PC-3 (cell line): ENCODE measurements around the gene ZNF366. TPM values are rescaled to one million over a fixed set of nuclear protein-coding genes. Genes with fewer than 3 reads are reported as not detected.

ENCODE experiments used
- total RNA-seq: library from RNA; depleted of rRNA; stranded (reverse); fragments of >200 nt; gene quantifications from 2 replicates; pipeline ENCODE4 v1.2.3, GENCODE V29; 2014; rRNA removed

Gene ZNF366
- total RNA-seq, 1 experiment from 2014 or later, result not detected

Other genes with a start within 250 kb of the ZNF366 start
- gene MRPS27, start 187.2 kb downstream of the ZNF366 start, total RNA-seq, result 48.6 and 59.0 TPM in 2 replicates
- gene PTCD2, start 187.0 kb downstream of the ZNF366 start, total RNA-seq, result 3.4 and 6.0 TPM in 2 replicates